Mucosa of descending colon (tissue), 3 donors: ENCODE results near the gene VNN1. TPM values are rescaled to one million over a fixed set of nuclear protein-coding genes. Genes with fewer than 3 reads are reported as not detected.

Experiments used
- ATAC-seq: fragments of 200-7000 bp; cut with Tn5 transposase; one replicate; pipeline ENCODE4 v1.9.1; 2020; ENCODE audit warnings: mild to moderate bottlenecking, moderate library complexity
- DNase-seq, 3 donors: peaks; one replicate each; pipeline ENCODE4 v3.0.0-alpha.2; 2020
- H3K36me3 ChIP-seq: fragments of 200-600 bp; one replicate; pipeline ENCODE4 v1.8.0; 2021; ENCODE audit warnings: low read depth, mild to moderate bottlenecking
- H3K4me1 ChIP-seq: fragments of 200-600 bp; one replicate; pipeline ENCODE4 v1.8.0; 2021; ENCODE audit warnings: low read depth, mild to moderate bottlenecking
- H3K4me3 ChIP-seq: fragments of 200-600 bp; one replicate; pipeline ENCODE4 v1.8.0; 2021; ENCODE audit warnings: mild to moderate bottlenecking
- H3K9me3 ChIP-seq: fragments of 200-600 bp; one replicate; pipeline ENCODE4 v1.8.0; 2021; ENCODE audit warnings: mild to moderate bottlenecking
- intact Hi-C, 2 donors: fragments of 100-400 bp; cut with DNase I in 1 of 2; cut with micrococcal nuclease in 1 of 2; formaldehyde crosslinking; loops; one replicate each; pipeline versions ENCODE4 v1.11.0 to v1.11.1; 2022; cut with DNase I, micrococcal nuclease
- total RNA-seq, 3 donors: library from RNA; stranded (reverse); fragmentation: NEBNext Ultra II Directional in 2 of 3; extraction: Animal tissue kit (Norgen Biotek cat#: 25700) in 2 of 3; gene quantifications; one replicate each; pipeline versions ENCODE4 v1.2.1 to v1.2.4, GENCODE V29; 2021 to 2023
- TF ChIP-seq, protein P1 (sequence below): fragments of 200-600 bp; IDR thresholded peaks from one replicate; pipeline ENCODE4 v1.8.0; 2022; ENCODE audit warnings: antibody characterized with exemption, mild to moderate bottlenecking
- donor health status: DM: no; HTN: no; CAD: no; lungs with moderate emphysema.
- donor health status: DM: no; HTN: no; CAD: no.
- donor health status: DM: no; HTN: yes; CAD: no.

VNN1 gene
- total RNA-seq, 3 donors from 2014 or later = 0.55 to 2.3 (median 0.82) TPM

DNA sequence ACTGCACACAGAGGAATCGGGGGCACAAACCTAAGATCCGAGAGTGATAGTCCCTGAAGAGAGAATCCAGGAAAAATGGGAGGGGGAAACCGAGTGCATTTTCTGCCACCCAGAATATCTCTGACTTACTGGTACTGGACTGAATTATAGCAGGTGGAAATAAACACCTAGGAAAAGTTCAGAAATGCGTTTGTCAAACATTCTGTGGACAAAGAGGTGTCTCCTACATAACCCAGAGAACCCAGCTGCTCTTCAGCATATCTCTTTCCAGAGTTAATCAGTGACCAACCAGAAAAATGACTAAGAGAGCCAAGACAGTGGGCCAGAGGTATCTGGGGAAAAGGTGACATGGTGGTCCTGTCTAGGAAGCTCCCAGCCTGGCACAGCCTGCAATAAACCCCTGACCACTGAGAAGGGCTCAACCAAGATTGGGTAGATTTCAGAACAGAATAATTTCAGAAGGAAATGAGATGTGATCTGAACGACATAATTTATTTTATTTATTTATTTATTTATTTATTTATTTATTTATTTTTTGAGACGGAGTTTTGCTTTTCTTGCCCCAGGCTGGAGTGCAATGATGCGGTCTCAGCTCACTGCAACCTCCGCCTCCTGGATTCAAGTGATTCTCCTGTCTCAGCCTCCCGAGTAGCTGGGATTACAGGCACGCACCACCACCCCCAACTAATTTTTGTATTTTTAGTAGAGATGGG, 6.0 kb upstream of the VNN1 start:
- no peak for DNase-seq
- H3K4me3 ChIP-seq = no peak overlapping the region
- TF ChIP-seq, protein P1, sequence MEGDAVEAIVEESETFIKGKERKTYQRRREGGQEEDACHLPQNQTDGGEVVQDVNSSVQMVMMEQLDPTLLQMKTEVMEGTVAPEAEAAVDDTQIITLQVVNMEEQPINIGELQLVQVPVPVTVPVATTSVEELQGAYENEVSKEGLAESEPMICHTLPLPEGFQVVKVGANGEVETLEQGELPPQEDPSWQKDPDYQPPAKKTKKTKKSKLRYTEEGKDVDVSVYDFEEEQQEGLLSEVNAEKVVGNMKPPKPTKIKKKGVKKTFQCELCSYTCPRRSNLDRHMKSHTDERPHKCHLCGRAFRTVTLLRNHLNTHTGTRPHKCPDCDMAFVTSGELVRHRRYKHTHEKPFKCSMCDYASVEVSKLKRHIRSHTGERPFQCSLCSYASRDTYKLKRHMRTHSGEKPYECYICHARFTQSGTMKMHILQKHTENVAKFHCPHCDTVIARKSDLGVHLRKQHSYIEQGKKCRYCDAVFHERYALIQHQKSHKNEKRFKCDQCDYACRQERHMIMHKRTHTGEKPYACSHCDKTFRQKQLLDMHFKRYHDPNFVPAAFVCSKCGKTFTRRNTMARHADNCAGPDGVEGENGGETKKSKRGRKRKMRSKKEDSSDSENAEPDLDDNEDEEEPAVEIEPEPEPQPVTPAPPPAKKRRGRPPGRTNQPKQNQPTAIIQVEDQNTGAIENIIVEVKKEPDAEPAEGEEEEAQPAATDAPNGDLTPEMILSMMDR = no peak
- H3K36me3 ChIP-seq = no peaks in the 10 kb centered on the region
- intact Hi-C loops = no loop called here
- no peak for ATAC-seq
- H3K4me1 ChIP-seq = no peaks in the 10 kb centered on the region
- no peaks in the 10 kb centered on the region for H3K9me3 ChIP-seq

DNA sequence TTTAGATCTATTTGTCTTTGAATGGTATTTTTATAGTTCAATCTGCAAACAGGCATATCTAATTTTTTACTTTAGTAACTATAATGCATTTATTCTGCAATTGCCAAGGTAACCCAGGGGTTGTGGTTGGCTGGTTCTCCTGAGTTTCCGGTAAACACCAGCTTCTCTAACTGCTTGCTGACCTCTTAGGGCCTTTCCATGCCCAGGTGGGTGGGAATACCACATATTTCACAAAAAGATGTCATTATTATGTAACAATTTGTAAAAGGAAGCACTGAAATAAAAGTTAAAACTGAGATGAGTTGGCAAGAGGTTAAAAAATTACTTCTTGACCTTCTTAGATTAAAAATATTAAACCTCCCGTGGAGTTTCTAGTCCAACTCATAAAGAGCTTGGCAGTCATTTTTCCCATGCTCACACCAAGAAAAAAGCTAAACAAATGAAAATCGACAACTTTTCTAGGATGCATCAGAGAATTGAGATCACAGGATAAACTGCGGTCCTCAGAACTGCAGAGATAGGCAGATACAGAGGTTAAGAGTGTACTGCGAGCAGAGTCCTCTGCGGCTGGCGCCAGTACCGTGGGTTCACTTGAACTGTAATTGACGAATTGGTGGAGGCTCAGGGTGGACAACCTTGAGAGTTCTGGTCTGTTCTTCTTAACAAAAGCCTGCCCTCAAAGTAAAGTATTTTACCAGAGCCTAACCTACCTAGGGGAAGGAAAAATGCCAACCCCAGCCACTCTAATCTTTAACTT, 2.2 kb upstream of the VNN1 start:
- DNase-seq = no peak
- intact Hi-C loops = no loop called here
- TF ChIP-seq, protein P1 = no peak

DNA sequence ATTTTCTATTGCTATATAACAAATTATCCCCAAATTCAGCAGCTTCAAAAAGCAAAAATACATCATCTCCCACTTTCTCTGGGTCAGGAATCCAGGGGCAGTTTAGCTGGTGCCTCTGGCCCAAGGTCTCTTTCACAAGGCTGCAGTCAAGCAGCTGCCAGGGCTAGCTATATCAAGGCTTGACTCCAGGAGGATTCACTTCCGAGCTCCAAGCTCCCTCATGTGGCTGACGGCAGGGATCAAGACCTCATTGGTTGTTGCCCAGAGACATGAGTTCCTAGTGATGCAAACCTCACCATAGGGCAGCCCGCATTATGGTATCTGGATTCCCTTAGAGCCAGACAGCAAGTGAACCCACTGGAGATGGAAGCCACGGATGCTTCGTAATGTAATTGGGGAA, 1.3 kb upstream of the VNN1 start:
- Histone ChIP-seq H3K9me3 (no peaks in the 10 kb centered on the region), H3K36me3 (no peaks in the 10 kb centered on the region), H3K4me1 (peaks cover 4% of the 10 kb centered on the region), H3K4me3 (no peak overlapping the region)
- intact Hi-C loops = no loop called here
- ATAC-seq (peak; percentile 72), DNase-seq (peak in 2 of 3 donors; percentile 21 to 37)
- TF ChIP-seq, protein P1 = no peak

More for the DNA sequence above, 2.2 kb upstream of the VNN1 start:
- H3K4me3 ChIP-seq = no peak overlapping the region
- no peak for ATAC-seq
- no peaks in the 10 kb centered on the region for H3K9me3 ChIP-seq
- no peaks in the 10 kb centered on the region for H3K36me3 ChIP-seq
- H3K4me1 ChIP-seq = peaks cover 4% of the 10 kb centered on the region

DNA sequence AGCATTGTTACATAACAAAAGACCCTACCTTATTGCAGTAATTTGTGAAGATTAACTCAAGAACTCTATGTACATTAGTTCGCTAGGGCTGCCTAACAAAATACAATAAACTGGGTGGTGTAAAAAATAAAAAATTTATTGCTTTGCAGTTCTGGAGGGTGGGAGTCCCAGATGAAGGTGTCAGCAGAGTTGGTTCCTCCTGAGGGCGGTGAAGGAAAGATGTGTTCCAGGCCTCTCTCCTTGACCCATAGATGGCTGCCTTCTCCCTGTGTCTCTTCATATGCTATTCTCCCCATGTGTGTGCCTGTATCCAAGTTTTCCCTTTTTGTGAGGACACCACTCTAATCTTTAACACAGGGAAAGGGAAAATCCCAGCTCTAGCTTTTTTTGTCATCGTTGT, 305 bp upstream of the VNN1 start:
- H3K4me3 ChIP-seq = no peak overlapping the region
- ATAC-seq = peak; percentile 56
- no peak for DNase-seq
- no peaks in the 10 kb centered on the region for H3K9me3 ChIP-seq
- intact Hi-C loops = no loop called here
- H3K4me1 ChIP-seq = peaks cover 4% of the 10 kb centered on the region
- H3K36me3 ChIP-seq = no peaks in the 10 kb centered on the region
- TF ChIP-seq, protein P1 = no peak

DNA sequence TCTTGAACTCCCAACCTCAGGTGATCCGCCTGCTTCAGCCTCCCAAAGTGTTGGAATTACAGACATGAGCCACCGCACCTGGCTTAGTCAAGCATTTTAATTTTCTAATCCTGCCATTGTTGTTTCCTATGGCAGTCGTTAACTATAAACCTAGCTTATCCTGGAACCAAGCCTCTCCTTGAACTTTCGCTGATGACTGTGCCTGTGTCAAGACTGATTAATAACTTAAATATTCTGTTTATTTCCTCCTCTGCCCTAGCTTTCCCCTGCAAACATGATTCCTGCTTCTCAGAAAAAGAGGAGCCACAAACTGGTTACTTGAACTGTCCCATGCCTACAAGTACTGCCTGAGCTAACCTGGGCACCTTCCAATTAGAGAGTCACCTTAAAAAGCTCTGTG, 1.5 kb downstream of the VNN1 start:
- no peak for DNase-seq

More for the DNA sequence above, 1.5 kb downstream of the VNN1 start:
- intact Hi-C loops = no loop called here
- H3K9me3 ChIP-seq = no peaks in the 10 kb centered on the region
- no peak for ATAC-seq
- no peak overlapping the region for H3K4me3 ChIP-seq
- H3K36me3 ChIP-seq = no peaks in the 10 kb centered on the region
- TF ChIP-seq, protein P1 = no peak
- peaks cover 4% of the 10 kb centered on the region for H3K4me1 ChIP-seq
